Thyroid gland (tissue), 4 donors: ENCODE results near the gene SAMD4A.

Experiments used
- POLR2A ChIP-seq, 2 donors: fragments of 450-650 bp; IDR thresholded peaks; one replicate each; pipeline ENCODE4 v1.6.1; 2017; ENCODE audit warnings: antibody characterized with exemption in 2 of 2, mild to moderate bottlenecking in 2 of 2, moderate library complexity in 1 of 2
- TF ChIP-seq, protein P1 (sequence below), 6 experiments: fragments of 200-600 bp in 3 of 6; fragments of 450-650 bp in 3 of 6; sonication (generic) in 3 of 6; IDR thresholded peaks; one replicate each; pipeline ENCODE4 v1.5.1; 2016 to 2019; ENCODE audit warnings: antibody characterized with exemption in 6 of 6, mild to moderate bottlenecking in 2 of 6, inconsistent platforms in 1 of 6, moderate library complexity in 1 of 6

- TF ChIP-seq POLR2A (IDR thresholded peaks at IDR 0.05), result no peak
- TF ChIP-seq, protein P1, sequence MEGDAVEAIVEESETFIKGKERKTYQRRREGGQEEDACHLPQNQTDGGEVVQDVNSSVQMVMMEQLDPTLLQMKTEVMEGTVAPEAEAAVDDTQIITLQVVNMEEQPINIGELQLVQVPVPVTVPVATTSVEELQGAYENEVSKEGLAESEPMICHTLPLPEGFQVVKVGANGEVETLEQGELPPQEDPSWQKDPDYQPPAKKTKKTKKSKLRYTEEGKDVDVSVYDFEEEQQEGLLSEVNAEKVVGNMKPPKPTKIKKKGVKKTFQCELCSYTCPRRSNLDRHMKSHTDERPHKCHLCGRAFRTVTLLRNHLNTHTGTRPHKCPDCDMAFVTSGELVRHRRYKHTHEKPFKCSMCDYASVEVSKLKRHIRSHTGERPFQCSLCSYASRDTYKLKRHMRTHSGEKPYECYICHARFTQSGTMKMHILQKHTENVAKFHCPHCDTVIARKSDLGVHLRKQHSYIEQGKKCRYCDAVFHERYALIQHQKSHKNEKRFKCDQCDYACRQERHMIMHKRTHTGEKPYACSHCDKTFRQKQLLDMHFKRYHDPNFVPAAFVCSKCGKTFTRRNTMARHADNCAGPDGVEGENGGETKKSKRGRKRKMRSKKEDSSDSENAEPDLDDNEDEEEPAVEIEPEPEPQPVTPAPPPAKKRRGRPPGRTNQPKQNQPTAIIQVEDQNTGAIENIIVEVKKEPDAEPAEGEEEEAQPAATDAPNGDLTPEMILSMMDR (IDR thresholded peaks at IDR 0.05), result no peak
Observed at GRCh38 chr14:54760866-54761575, 194.1 kb downstream of the SAMD4A start.
